Myocyte (in vitro differentiated cells): Measurements from ENCODE around the gene MIF. TPM values are rescaled to one million over a fixed set of nuclear protein-coding genes. Genes with fewer than 3 reads are reported as not detected.

ENCODE experiments used
- DNase-seq: peaks from one replicate; pipeline ENCODE4 v3.0.0-alpha.2; 2012; ENCODE audit warnings: low read depth
- total RNA-seq: library from RNA; depleted of rRNA; stranded (reverse); fragments of >200 nt; gene quantifications from 2 replicates; pipeline ENCODE4 v1.2.3, GENCODE V29; 2014

The MIF gene
- total RNA-seq, 1 donor from 2014 or later, result 374 TPM

DNA sequence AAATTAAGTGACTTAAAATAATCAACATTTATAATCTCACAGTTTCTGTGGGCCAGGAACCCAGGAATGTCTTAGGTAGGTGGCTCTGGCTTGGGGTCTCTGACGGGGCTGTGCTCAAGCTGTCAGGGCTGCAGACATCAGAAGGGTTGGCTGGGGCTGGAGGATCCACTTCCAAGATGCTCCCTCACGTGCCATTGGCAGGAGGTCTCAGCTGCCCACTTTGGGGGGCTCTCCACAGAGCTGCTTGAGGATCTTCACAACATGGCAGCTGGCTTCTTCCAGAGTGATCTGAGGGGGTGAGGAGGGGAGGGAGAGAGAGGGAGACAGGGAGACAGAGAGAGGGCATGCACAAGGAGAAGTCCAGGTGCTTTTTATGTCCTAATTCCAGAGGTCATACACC, 18.4 kb upstream of the MIF start:
- no peak for DNase-seq

GRCh38 chr22:23877566-23877965, 16.6 kb upstream of the MIF start:
- DNase-seq, result no peak

DNA sequence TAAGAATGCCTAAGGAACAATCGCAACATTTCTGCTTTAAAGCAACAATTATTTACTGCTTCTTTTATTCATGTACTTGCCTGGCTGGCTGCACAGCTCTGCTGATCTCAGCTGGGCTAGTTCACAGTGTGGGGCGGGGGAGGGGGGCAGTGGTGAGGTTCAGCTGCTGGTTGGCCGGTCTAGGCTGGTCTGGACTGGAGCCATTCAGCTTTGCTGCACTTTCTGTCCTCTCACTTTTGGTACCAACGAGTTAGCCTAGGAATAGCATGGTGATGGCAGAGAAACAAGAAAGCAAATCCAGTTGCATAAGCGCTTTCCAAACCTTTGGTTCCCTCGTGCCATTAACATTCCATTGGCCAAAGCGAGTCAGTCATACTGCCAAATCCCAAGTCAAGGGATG, 16.0 kb upstream of the MIF start:
- DNase-seq, result peak; percentile 50

GRCh38 chr22:23882370-23882769, 11.8 kb upstream of the MIF start:
- DNase-seq, result no peak

DNA sequence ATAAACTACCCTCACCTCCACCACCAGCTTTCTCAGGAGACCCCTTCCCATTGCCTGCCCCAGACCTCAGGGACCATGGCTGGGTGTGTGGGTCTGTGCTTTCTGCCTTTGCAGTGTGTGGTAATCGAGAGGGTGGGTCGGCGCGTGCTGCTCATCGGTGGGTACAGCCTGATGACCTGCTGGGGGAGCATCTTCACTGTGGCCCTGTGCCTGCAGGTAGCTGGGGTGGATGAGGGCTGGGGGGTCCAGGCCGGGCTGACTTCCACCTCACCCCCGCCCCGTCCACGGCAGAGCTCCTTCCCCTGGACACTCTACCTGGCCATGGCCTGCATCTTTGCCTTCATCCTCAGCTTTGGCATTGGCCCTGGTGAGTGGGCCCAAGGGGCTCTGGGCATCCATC, 10.5 kb upstream of the MIF start:
- DNase-seq, result no peak

GRCh38 chr22:23884140-23884539, 10.0 kb upstream of the MIF start:
- DNase-seq, result no peak

GRCh38 chr22:23888615-23889401, 5.4 kb upstream of the MIF start:
- DNase-seq, result peak; percentile 33

DNA sequence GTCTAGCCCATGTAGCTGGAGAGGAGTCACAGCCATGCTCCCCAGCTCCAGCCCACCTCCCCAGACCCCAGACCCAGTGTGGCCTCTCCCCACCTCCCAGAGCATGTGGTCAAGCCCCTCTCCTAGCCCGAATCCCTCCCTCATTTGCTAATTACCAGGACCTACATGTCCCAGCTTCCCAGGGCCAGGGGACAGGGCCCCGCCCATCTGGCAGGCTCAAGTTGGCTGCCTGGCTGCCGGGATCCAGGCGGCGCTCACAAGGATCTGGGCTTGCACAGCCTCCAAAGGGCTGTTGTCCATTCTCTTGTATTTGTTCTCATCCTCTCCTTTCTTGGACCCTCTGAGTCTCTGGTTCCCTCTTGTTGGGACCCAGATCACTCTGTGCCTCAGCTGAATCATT, 4.6 kb upstream of the MIF start:
- DNase-seq, result no peak

DNA sequence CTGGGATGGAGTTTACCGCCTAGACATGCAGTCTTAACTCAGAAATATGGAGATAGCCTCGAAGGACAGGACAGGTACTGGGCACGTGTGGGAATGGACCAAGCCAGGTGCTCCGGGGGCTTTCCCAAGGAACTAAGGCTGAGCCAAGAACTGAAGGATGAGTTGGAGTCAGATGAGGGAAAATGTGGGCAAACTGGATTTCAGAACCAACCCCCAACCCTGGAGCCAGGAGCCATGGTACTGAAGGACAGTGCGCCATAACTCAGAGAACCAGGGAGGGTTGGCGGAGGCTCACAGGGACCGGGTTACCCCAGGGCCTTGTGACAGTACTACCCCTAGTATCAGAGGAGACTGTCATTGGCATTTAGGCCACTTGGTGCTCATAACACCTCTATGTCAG, 2.5 kb upstream of the MIF start:
- no peak for DNase-seq

GRCh38 chr22:23892130-23892529, 2.1 kb upstream of the MIF start:
- no peak for DNase-seq

- DNase-seq, result no peak
Measured at GRCh38 chr22:23892706-23893105, 1.5 kb upstream of the MIF start.

- no peak for DNase-seq
Measured at GRCh38 chr22:23893121-23893944, 850 bp upstream of the MIF start.

DNA sequence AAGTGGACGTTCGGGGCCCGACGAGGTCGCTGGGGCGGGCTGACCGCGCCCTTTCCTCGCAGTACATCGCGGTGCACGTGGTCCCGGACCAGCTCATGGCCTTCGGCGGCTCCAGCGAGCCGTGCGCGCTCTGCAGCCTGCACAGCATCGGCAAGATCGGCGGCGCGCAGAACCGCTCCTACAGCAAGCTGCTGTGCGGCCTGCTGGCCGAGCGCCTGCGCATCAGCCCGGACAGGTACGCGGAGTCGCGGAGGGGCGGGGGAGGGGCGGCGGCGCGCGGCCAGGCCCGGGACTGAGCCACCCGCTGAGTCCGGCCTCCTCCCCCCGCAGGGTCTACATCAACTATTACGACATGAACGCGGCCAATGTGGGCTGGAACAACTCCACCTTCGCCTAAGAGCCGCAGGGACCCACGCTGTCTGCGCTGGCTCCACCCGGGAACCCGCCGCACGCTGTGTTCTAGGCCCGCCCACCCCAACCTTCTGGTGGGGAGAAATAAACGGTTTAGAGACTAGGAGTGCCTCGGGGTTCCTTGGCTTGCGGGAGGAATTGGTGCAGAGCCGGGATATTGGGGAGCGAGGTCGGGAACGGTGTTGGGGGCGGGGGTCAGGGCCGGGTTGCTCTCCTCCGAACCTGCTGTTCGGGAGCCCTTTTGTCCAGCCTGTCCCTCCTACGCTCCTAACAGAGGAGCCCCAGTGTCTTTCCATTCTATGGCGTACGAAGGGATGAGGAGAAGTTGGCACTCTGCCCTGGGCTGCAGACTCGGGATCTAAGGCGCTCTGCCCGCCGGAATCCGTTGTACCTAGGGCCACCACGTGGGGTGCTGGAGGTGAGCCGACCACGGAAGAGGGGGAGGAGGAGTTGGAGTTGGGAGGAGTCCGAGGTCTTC, 771 bp downstream of the MIF start:
- DNase-seq, result peak; percentile 73

DNA sequence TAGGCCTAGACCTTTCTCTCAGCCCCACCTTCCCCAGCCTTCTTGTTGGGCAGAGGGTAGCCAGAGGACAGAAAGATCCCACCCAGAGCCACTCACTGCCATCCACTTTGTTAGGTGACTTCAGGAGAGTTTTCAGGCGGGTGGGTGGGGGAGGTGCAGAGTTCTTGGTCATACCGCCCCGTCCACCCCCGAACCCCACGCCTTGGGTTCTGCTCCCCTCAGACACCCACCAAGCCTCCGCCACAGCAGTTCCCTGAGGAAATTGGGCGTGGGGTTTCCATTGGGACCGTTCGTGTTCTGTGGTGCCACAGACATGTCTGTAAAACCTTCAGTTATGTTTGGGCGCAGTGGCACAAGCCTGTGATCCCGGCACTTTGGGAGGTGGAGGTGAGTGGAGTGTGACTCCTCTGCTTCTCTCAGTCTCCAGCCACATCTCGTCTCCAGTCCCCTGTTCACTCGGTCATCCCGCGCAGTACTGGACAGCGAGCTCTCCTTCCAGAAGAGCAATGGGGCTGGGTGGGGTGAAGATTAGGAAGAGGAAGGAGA, 1.5 kb downstream of the MIF start:
- DNase-seq, result no peak

DNA sequence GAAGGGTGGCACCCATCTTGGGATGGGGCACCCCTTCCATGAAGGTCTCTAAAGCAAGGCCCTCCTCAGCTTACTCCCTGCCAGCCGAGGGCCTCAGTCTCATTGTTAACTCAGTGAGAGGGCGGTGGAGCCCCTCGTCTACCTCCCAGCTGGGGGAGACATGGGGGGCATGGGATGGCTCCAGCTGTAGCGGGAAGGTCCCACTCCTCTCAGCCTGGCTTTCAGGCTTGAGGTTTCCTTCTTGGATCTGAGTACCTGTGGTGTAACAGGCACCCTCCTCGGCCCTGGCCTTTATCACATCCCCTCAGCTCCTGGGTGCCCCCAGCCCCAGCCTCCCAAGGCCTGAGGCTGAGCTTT, 2.0 kb downstream of the MIF start:
- no peak for DNase-seq

- no peak for DNase-seq
Measured at GRCh38 chr22:23896523-23897186, 2.5 kb downstream of the MIF start.

DNA sequence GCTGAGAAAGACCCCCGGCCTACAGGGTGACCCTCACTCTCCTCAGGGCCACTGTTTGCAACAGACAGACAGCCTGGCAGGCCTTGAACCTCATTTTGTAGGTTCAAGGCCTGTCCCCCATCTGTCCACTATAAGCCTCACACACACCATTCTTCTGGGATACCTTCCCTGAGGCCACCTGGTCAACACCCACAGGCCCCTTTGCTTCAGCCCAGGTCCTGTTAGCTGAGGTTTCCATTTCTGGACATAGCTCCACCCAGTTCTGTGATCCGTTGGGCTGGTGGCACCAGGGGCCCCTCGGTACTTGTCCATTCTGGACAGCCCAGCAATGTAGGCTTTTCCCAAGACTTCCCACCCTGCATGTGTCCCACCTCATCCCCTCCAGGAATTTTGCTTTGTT, 3.1 kb downstream of the MIF start:
- DNase-seq, result no peak

GRCh38 chr22:23898006-23898974, 4.1 kb downstream of the MIF start:
- peak; percentile 66 for DNase-seq

- DNase-seq, result peak; percentile 44
Measured at GRCh38 chr22:23899042-23899745, 5.0 kb downstream of the MIF start.
